HL-60/S4 treated with retinoic acid at 250 ng/mL for 4 days and 3 days (cell line): ENCODE results near the gene CDX1.

Source experiments
- in situ Hi-C: fragments of 300-500 bp; cut with MboI; formaldehyde crosslinking; loops from 2 replicates; pipeline ENCODE4 v1.7.0; 2022; ENCODE audit warnings: low sequenced_read_pairs

Gene CDX1

GRCh38 chr5:150166650-150167511 is at the start of gene CDX1:
Gene CDX1 (plus strand): TSS chr5:150166778. CDS start chr5:150166877, 99 bp downstream.
- in situ Hi-C loops: no loop called here

- in situ Hi-C loops: no loop called here
Measured at GRCh38 chr5:150117945-150118560, 48.5 kb upstream of the CDX1 start.

- in situ Hi-C loops: no loop called here
Measured at GRCh38 chr5:150118561-150119229, 47.9 kb upstream of the CDX1 start.

- in situ Hi-C loops: no loop called here
Measured at GRCh38 chr5:150119421-150120061, 47.0 kb upstream of the CDX1 start.

- in situ Hi-C loops: no loop called here
Measured at GRCh38 chr5:150120062-150120441, 46.5 kb upstream of the CDX1 start.

- in situ Hi-C loops: no loop called here
Measured at GRCh38 chr5:150120617-150121447, 45.7 kb upstream of the CDX1 start.

GRCh38 chr5:150121448-150122157 is 45.0 kb upstream of the CDX1 start:
- in situ Hi-C loops: no loop called here

GRCh38 chr5:150122158-150122510 is 44.4 kb upstream of the CDX1 start:
- in situ Hi-C loops: no loop called here

- in situ Hi-C loops: no loop called here
Measured at GRCh38 chr5:150122536-150123481, 43.8 kb upstream of the CDX1 start.

- in situ Hi-C loops: no loop called here
Measured at GRCh38 chr5:150123542-150123941, 43.0 kb upstream of the CDX1 start.

GRCh38 chr5:150124111-150124557 is 42.4 kb upstream of the CDX1 start:
- in situ Hi-C loops: no loop called here

- in situ Hi-C loops: no loop called here
Measured at GRCh38 chr5:150124596-150124995, 42.0 kb upstream of the CDX1 start.

GRCh38 chr5:150125334-150125733 is 41.2 kb upstream of the CDX1 start:
- in situ Hi-C loops: no loop called here

GRCh38 chr5:150126199-150126920 is 40.2 kb upstream of the CDX1 start:
- in situ Hi-C loops: no loop called here

GRCh38 chr5:150126921-150127265 is 39.7 kb upstream of the CDX1 start:
- in situ Hi-C loops: no loop called here

GRCh38 chr5:150129454-150129812 is 37.1 kb upstream of the CDX1 start:
- in situ Hi-C loops: no loop called here

- in situ Hi-C loops: no loop called here
Measured at GRCh38 chr5:150129813-150130492, 36.6 kb upstream of the CDX1 start.

- in situ Hi-C loops: no loop called here
Measured at GRCh38 chr5:150130493-150130922, 36.1 kb upstream of the CDX1 start.
